H9 (cell line): ENCODE data around the gene YLPM1. TPM values are rescaled to one million over a fixed set of nuclear protein-coding genes. Genes with fewer than 3 reads are reported as not detected.

Experiments used
- DNase-seq: peaks from one replicate; pipeline ENCODE4 v3.0.0-alpha.2; 2017
- H2AFZ ChIP-seq: one replicate; pipeline ENCODE4 v1.6.1; 2013; ENCODE audit warnings: mild to moderate bottlenecking, low read length, control low read depth, moderate library complexity
- H2AK5ac ChIP-seq: 2 replicates; pipeline ENCODE4 v1.6.1; 2013; ENCODE audit warnings: low read length, control low read depth, mixed read lengths; ENCODE audit not compliant: insufficient read length
- H2BK120ac ChIP-seq: one replicate; pipeline ENCODE4 v1.6.1; 2013; ENCODE audit warnings: low read depth, mild to moderate bottlenecking, low read length, control low read depth, inconsistent platforms; ENCODE audit not compliant: poor library complexity, severe bottlenecking
- H2BK12ac ChIP-seq: 2 replicates; pipeline ENCODE4 v1.6.1; 2013; ENCODE audit warnings: low read length, control low read depth, mixed read lengths, low read depth; ENCODE audit not compliant: insufficient read length
- H2BK15ac ChIP-seq: 2 replicates; pipeline ENCODE4 v1.6.1; 2013; ENCODE audit warnings: low read depth, low read length, control low read depth
- H2BK20ac ChIP-seq: one replicate; pipeline ENCODE4 v1.6.1; 2013; ENCODE audit warnings: low read depth, mild to moderate bottlenecking, low read length, control low read depth, inconsistent platforms; ENCODE audit not compliant: poor library complexity, severe bottlenecking
- H2BK5ac ChIP-seq: 2 replicates; pipeline ENCODE4 v1.6.1; 2013; ENCODE audit warnings: low read length, control low read depth, mixed read lengths; ENCODE audit not compliant: insufficient read length
- H3K14ac ChIP-seq: 2 replicates; pipeline ENCODE4 v1.6.1; 2013; ENCODE audit warnings: low read length, control low read depth; ENCODE audit not compliant: insufficient read depth
- H3K18ac ChIP-seq: 2 replicates; pipeline ENCODE4 v1.6.1; 2013; ENCODE audit warnings: low read depth, mild to moderate bottlenecking, mixed read lengths, low read length, control low read depth; ENCODE audit not compliant: insufficient read length
- H3K23ac ChIP-seq: 2 replicates; pipeline ENCODE4 v1.6.1; 2013; ENCODE audit warnings: low read length, control low read depth, mixed read lengths, low read depth; ENCODE audit not compliant: insufficient read length
- H3K23me2 ChIP-seq: 2 replicates; pipeline ENCODE4 v1.6.1; 2013; ENCODE audit warnings: low read depth, mild to moderate bottlenecking, mixed read lengths, low read length, control low read depth; ENCODE audit not compliant: insufficient read length, poor library complexity, severe bottlenecking
- H3K27ac ChIP-seq: 2 replicates; pipeline ENCODE4 v1.5.1; 2013; ENCODE audit warnings: low read length, control low read depth, mixed read lengths, low read depth; ENCODE audit not compliant: insufficient read length
- H3K27me3 ChIP-seq: 2 replicates; pipeline ENCODE4 v1.6.1; 2013; ENCODE audit warnings: low read length, control low read depth, inconsistent platforms; ENCODE audit not compliant: insufficient read depth
- H3K4ac ChIP-seq: 2 replicates; pipeline ENCODE4 v1.6.1; 2013; ENCODE audit warnings: low read depth, mild to moderate bottlenecking, control low read depth, inconsistent platforms, low read length, moderate library complexity
- H3K4me1 ChIP-seq: 2 replicates; pipeline ENCODE4 v1.6.1; 2013; ENCODE audit warnings: low read length, control low read depth, inconsistent platforms; ENCODE audit not compliant: insufficient read depth
- H3K4me2 ChIP-seq: 2 replicates; pipeline ENCODE4 v1.6.1; 2013; ENCODE audit warnings: low read length, control low read depth, mixed read lengths; ENCODE audit not compliant: insufficient read length, insufficient read depth
- H3K56ac ChIP-seq: 2 replicates; pipeline ENCODE4 v1.6.1; 2013; ENCODE audit warnings: low read depth, mild to moderate bottlenecking, mixed read lengths, low read length, control low read depth; ENCODE audit not compliant: insufficient read length
- H3K79me1 ChIP-seq: 2 replicates; pipeline ENCODE4 v1.6.1; 2013; ENCODE audit warnings: low read depth, mild to moderate bottlenecking, moderate library complexity, low read length, control low read depth, inconsistent platforms; ENCODE audit not compliant: insufficient read depth, poor library complexity, severe bottlenecking
- H3K79me2 ChIP-seq: 2 replicates; pipeline ENCODE4 v1.6.1; 2013; ENCODE audit warnings: low read length, control low read depth, inconsistent platforms; ENCODE audit not compliant: insufficient read depth
- H3K9ac ChIP-seq: 2 replicates; pipeline ENCODE4 v1.6.1; 2013; ENCODE audit warnings: low read length, control low read depth, mixed read lengths; ENCODE audit not compliant: insufficient read length; ENCODE audit errors: extremely low read depth
- H3K9me3 ChIP-seq: one replicate; pipeline ENCODE4 v1.6.1; 2013; ENCODE audit warnings: low read depth, low read length, inconsistent platforms; ENCODE audit not compliant: control insufficient read depth
- H3T11ph ChIP-seq: one replicate; pipeline ENCODE4 v1.6.1; 2013; ENCODE audit warnings: mild to moderate bottlenecking, low read length, control low read depth, inconsistent platforms
- H4K20me1 ChIP-seq: one replicate; pipeline ENCODE4 v1.6.1; 2013; ENCODE audit not compliant: control insufficient read depth, insufficient read length, insufficient read depth
- H4K5ac ChIP-seq: 2 replicates; pipeline ENCODE4 v1.6.1; 2013; ENCODE audit warnings: low read depth, mild to moderate bottlenecking, mixed read lengths, low read length, control low read depth; ENCODE audit not compliant: insufficient read length
- H4K8ac ChIP-seq: replicated peaks from 2 replicates; pipeline ENCODE4 v1.6.1; 2013; ENCODE audit warnings: low read length, control low read depth, mixed read lengths, low read depth; ENCODE audit not compliant: insufficient read length
- H4K91ac ChIP-seq: 2 replicates; pipeline ENCODE4 v1.6.1; 2013; ENCODE audit warnings: low read depth, mild to moderate bottlenecking, moderate library complexity, mixed read lengths, low read length, control low read depth; ENCODE audit not compliant: insufficient read length
- H3K27ac Mint-ChIP-seq, 3 experiments: 2 replicates in 2 of 3; 3 replicates in 1 of 3; pipeline ENCODE4 v1.8.0; 2020 to 2021; ENCODE audit warnings: mixed read lengths in 3 of 3, mild to moderate bottlenecking in 1 of 3, moderate library complexity in 1 of 3
- H3K27me3 Mint-ChIP-seq: 2 replicates; pipeline ENCODE4 v1.8.0; 2021; ENCODE audit warnings: low read depth, mild to moderate bottlenecking, moderate library complexity, mixed read lengths
- H3K36me3 Mint-ChIP-seq, 3 experiments: 2 replicates in 2 of 3; 3 replicates in 1 of 3; pipeline ENCODE4 v1.8.0; 2020 to 2021; ENCODE audit warnings: low read depth in 3 of 3, mixed read lengths in 3 of 3; ENCODE audit not compliant: insufficient read depth in 1 of 3
- H3K4me1 Mint-ChIP-seq, 2 experiments: 2 replicates each; pipeline ENCODE4 v1.8.0; 2020; ENCODE audit warnings: mixed read lengths in 2 of 2
- H3K4me3 Mint-ChIP-seq, 2 experiments: 2 replicates in 1 of 2; 3 replicates in 1 of 2; pipeline ENCODE4 v1.8.0; 2020 to 2021; ENCODE audit warnings: mild to moderate bottlenecking in 2 of 2, mixed read lengths in 2 of 2, moderate library complexity in 1 of 2
- H3K9me3 Mint-ChIP-seq, 2 experiments: 2 replicates in 1 of 2; 3 replicates in 1 of 2; pipeline ENCODE4 v1.8.0; 2020; ENCODE audit warnings: mild to moderate bottlenecking in 2 of 2, mixed read lengths in 2 of 2, moderate library complexity in 1 of 2
- WGBS: extraction: QIAGEN DNeasy Blood & Tissue Kit; methylation state at CpG from one replicate; pipeline ENCODE4 v1.1.7; 2013; ENCODE audit warnings: missing lambda C conversion rate, low lambda C conversion rate, mixed read lengths; ENCODE audit not compliant: insufficient read length; ENCODE audit errors: extremely low coverage; 5-methylcytosine and 5-hydroxymethylcytosine counted together
- total RNA-seq: library from RNA; stranded (reverse); gene quantifications from 2 replicates; pipeline ENCODE4 v1.2.1, GENCODE V29; 2021
- TF ChIP-seq, protein P1 (sequence below): fragments of 200-600 bp; sonication (generic); conservative IDR thresholded peaks from 3 replicates; pipeline ENCODE4 v1.8.0; 2021; ENCODE audit warnings: antibody characterized with exemption, mild to moderate bottlenecking

YLPM1 gene
- total RNA-seq, 1 experiment from 2014 or later: 82.2 TPM

DNA sequence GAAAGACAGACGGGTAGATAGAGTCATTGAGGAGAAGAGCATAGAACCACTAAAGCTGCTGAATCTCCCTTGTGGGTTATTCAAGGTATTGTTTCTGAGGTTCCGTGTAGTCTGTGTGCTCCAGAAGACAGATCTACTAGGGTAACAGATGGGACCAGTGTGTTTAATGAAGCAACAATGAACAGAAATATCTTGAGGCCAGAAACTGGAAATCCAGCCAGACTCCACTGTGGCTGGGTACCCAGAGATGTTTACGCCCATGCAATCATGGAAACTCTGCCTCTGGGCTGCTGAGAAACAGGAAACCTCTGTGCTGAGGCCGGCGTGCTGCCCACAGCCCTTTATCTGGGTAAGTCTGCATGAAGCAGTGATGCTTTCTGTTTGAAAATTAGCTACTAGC, 104.6 kb downstream of the YLPM1 start:
- no peak for DNase-seq
- Histone ChIP-seq H3T11ph (no peak overlapping the region), H3K14ac (no peak overlapping the region), H3K79me1 (no peaks in the 10 kb centered on the region), H2BK5ac (no peak overlapping the region), H3K18ac (no peak overlapping the region), H3K9me3 (no peaks in the 10 kb centered on the region), H3K79me2 (no peaks in the 10 kb centered on the region), H3K9ac (no peak overlapping the region), H3K27ac (no peak overlapping the region), H3K27me3 (no peaks in the 10 kb centered on the region), H2BK12ac (no peak overlapping the region), H4K91ac (no peak overlapping the region), H3K4me1 (no peaks in the 10 kb centered on the region), H3K23me2 (no peaks in the 10 kb centered on the region), H3K4ac (no peak overlapping the region), H4K8ac (no peak overlapping the region), H2BK20ac (no peak overlapping the region), H2BK15ac (no peak overlapping the region), H3K56ac (no peak overlapping the region), H2BK120ac (no peak overlapping the region), H2AFZ (no peak overlapping the region), H4K20me1 (no peaks in the 10 kb centered on the region), H3K4me2 (no peak overlapping the region), H3K23ac (no peak overlapping the region), H2AK5ac (no peak overlapping the region), H4K5ac (no peak overlapping the region)
- Mint-ChIP-seq H3K36me3 (no peaks in the 10 kb centered on the region), H3K4me3 (no peak overlapping the region), H3K4me1 (0 out of 4 replicates have a peak, but pooled peaks cover 0 to 2% of the 10 kb centered on the region in 2 experiments), H3K9me3 (no peaks in the 10 kb centered on the region), H3K27me3 (peaks cover 3% of the 10 kb centered on the region; the same call in 1 of the 2 replicates), H3K27ac (no peak overlapping the region)
- WGBS: no CpG with 5 or more reads among the region's 5 CpGs
- TF ChIP-seq, protein P1, sequence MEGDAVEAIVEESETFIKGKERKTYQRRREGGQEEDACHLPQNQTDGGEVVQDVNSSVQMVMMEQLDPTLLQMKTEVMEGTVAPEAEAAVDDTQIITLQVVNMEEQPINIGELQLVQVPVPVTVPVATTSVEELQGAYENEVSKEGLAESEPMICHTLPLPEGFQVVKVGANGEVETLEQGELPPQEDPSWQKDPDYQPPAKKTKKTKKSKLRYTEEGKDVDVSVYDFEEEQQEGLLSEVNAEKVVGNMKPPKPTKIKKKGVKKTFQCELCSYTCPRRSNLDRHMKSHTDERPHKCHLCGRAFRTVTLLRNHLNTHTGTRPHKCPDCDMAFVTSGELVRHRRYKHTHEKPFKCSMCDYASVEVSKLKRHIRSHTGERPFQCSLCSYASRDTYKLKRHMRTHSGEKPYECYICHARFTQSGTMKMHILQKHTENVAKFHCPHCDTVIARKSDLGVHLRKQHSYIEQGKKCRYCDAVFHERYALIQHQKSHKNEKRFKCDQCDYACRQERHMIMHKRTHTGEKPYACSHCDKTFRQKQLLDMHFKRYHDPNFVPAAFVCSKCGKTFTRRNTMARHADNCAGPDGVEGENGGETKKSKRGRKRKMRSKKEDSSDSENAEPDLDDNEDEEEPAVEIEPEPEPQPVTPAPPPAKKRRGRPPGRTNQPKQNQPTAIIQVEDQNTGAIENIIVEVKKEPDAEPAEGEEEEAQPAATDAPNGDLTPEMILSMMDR: no peak
